Fibroblast of pulmonary artery (primary cell): ENCODE results near the gene PXDC1.
"Not testable (repeated sequence)": the region's sequence is repeated elsewhere in the genome, so short reads cannot be mapped to it uniquely, and the experiment has no call there.

Experiments
- DNase-seq: peaks from one replicate; pipeline ENCODE4 v3.0.0-alpha.2; 2010; ENCODE audit warnings: low read depth
- H3K4me3 ChIP-seq: replicated peaks from 2 replicates; pipeline ENCODE4 v1.5.1; 2011; ENCODE audit warnings: low read depth, mild to moderate bottlenecking, control low read depth, low read length, moderate library complexity
- TF ChIP-seq, protein P1 (sequence below): IDR thresholded peaks from 2 replicates; pipeline ENCODE4 v1.5.1; 2011; ENCODE audit warnings: mild to moderate bottlenecking, control low read depth, low read length, inconsistent platforms; ENCODE audit errors: missing control alignments

PXDC1 gene

DNA sequence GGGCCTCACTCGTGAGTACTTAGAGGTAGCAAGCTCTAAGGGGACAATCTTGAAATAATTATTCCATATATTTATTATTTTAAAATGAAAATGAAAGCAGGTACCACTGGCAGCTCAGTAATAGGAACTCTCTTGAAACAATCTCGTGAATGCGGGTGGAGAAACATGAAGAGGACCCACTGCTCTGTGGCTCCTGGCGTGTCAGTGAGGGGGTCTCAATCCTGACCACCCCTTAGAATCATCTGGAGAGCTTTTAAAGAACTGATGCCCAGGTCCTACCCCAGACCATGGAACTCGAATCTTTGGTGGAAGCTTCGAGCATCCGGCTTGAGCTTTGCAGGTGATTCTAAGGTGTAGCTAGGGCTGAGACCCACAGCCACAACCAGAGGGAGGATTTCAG is 23.9 kb upstream of the PXDC1 start:
- TF ChIP-seq, protein P1, sequence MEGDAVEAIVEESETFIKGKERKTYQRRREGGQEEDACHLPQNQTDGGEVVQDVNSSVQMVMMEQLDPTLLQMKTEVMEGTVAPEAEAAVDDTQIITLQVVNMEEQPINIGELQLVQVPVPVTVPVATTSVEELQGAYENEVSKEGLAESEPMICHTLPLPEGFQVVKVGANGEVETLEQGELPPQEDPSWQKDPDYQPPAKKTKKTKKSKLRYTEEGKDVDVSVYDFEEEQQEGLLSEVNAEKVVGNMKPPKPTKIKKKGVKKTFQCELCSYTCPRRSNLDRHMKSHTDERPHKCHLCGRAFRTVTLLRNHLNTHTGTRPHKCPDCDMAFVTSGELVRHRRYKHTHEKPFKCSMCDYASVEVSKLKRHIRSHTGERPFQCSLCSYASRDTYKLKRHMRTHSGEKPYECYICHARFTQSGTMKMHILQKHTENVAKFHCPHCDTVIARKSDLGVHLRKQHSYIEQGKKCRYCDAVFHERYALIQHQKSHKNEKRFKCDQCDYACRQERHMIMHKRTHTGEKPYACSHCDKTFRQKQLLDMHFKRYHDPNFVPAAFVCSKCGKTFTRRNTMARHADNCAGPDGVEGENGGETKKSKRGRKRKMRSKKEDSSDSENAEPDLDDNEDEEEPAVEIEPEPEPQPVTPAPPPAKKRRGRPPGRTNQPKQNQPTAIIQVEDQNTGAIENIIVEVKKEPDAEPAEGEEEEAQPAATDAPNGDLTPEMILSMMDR = no peak
- H3K4me3 ChIP-seq = no peak overlapping the region
- no peak for DNase-seq

DNA sequence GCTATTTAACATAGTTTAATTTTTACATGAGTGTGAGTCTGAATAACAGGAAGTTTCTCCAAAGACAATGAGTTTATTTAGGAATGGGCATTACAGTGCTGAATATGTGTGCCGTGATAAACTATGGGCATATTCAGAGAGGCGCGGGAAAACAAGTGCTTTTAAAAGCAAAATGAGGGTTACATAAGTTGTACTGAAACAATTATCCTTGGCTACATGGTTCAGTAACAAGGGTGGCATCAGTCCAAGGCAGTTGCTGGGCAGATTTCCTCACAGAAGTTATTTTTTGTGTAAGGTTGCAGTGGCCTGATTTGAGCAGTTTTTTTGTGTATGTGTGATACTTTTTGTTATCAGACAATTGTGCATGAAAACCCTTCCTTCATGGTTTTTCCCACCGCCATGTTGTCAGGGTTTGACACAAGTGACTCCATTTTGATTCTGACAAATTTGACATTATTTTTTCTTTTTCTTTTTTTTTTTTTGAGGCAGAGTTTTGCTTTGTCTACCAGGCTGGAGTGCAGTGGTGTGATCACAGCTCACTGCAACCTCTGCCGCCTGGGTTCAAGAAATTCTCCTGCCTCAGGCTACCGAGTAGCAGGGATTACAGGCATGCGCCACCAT is 22.3 kb upstream of the PXDC1 start:
- peak; percentile 77 for DNase-seq
- H3K4me3 ChIP-seq = no peak overlapping the region
- TF ChIP-seq, protein P1 = no peak

DNA sequence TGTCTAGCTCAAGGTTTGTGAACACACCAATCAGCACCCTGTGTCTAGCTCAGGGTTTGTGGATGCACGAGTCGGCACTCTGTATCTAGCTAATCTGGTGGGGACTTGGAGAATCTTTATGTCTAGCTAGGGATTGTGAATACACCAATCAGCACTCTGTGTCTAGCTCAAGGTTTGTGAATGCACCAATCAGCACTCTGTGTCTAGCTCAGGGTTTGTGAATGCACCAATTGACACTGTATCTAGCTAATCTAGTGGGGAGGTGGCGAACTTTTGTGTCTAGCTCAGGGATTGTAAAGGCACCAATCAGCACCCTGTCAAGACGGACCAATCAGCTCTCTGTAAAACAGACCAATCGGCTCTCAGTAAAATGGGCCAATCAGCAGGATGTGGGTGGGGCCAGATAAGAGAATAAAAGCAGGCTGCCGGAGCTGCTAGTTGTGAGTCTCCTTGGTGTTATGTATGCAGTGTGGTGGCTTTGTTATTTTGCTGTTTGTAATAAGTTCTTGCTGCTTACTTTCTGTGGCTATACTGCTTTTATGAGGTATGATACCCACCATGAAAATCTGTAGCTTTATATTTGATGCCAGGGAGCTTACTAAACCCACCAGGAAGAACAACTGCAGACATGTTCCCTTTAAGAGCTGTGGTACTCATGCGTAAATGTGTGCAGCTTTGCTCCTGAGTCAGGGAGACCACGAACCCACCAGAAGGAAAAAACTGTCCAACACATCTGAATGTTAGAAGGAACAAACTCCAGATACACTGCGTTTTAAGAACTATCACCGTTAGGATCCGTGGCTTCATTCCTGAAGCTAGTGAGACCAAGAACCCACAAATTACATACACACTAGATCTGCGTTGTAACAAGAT is 20.9 kb upstream of the PXDC1 start:
- DNase-seq, H3K4me3 ChIP-seq: not testable (repeated sequence)

DNA sequence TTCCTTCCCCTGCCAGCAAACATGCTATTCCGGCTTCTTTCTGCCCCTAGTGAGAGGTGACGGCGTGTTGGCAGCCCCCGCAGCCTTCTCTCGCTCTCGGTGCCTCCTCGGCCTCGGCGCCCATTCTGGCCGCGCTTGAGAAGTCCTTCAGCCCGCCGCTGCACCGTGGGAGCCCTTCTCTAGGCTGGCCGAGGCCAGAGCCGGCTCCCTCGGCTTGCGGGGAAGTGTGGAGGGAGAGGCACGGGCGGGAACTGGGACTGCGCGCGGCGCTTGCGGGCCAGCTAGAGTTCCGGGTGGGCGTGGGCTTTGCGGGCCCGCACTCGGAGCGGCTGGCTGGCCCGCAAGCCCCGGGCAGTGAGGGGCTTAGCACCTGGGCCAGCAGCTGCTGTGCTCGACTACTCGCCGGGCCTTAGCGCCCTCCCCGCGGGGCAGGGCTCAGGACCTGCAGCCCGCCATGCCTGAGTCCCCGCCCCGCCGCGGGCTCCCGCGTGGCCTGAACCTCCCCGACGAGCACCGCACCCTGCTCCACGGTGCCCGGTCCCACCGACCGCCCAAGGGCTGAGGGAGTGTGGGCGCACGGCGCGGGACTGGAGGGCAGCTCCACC is 20.0 kb upstream of the PXDC1 start:
- TF ChIP-seq, protein P1 = no peak
- H3K4me3 ChIP-seq = no peak overlapping the region
- no peak for DNase-seq

DNA sequence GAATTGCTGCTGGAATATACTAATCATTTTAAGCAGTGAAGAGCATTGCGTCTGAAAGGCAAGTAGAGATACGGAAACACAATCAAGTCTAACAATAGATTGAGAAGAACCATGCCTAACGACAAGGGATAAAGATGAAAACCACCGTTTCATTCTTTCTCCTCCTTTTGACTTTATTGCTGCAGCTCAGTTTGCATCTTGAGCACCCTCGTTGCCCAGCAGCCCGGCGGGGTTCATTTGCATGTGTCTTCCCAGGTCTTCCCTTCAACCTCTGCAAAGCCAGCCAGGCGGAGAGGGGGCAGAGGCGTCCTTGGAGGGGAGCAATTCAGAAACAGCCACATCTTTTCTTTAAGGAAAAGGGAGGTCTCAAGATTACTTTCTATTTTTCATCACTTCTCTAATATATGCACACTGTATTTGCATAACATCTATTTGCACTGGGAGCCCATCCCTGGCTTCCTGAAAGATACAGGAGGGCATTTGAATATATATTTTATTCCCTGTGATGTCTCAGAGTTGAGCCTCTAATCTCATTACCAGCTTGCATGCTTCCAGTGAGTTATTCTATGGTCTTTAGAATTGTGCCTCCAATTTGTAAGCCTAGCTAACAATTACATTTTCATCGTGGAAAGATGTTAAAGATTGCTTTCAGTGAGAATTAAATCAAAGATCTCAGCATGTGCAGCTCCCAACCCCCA is 18.7 kb upstream of the PXDC1 start:
- no peak overlapping the region for H3K4me3 ChIP-seq
- DNase-seq = no peak
- TF ChIP-seq, protein P1 = no peak

DNA sequence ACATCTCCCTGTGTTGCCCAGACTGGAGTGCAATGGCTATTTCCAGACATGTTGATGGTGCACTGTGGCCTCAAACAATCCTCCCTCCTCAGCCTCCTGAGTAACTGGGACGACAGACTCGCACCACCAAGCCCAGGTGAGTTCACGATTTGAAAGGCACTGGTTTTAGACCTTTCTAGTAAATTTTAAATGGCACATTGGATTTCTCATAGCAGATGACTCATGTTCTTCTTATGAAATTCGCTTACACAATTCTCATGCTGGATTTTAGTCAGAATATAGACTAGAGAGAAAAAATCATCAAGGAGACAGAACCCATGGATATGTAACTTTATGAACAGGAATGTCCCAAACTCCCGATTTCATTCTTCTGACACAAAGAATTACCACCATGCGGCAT is 18.1 kb upstream of the PXDC1 start:
- TF ChIP-seq, protein P1 = no peak
- DNase-seq = peak; percentile 77
- no peak overlapping the region for H3K4me3 ChIP-seq

DNA sequence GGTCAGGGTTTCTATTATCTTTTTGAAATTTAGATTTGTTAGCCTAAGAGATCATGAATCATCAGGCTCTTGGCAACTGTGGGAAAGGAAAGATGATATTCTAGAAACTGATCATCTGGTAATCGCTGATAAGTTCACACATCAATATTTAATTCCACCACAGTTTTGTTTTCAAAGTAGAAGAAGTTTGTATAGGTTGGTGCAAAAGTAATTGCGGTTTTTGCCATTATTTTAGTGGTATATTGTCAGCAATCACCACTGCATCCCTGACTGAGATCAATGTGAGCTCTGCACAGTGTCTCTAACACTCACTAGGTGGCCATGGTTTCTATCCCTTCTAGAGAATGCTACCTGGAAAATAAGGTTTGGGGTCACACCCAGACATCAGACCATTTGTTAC is 17.0 kb upstream of the PXDC1 start:
- DNase-seq = no peak
- TF ChIP-seq, protein P1 = no peak
- H3K4me3 ChIP-seq = no peak overlapping the region

DNA sequence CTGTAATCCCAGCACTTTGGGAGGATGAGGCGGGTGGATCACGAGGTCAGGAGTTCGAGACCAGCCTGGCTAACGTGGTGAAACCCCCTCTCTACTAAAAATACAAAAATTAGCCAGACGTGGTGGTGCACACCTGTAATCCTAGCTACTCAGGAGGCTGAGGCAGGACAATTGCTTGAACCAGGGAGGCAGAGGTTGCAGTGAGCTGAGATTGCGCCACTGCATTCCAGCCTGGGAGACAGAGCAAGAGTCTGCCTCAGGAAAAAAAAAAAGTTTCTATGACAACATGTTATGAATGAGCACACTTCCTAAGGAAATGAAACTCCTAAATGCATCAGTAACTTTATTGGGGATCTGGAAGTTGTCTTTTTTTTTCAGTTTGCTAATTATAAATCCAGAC is 16.0 kb upstream of the PXDC1 start:
- not testable (repeated sequence) for H3K4me3 ChIP-seq
- peak; percentile 76 for DNase-seq
